ENCODE results near the gene BHLHA15.

GRCh38 chr7:98178762-98179490, 32.3 kb upstream of the BHLHA15 start:
- TF ChIP-seq POLR2AphosphoS5 (IDR thresholded peaks at IDR 0.05) (no peak), CTCF (IDR thresholded peaks at IDR 0.05 in 8 of 11, conservative IDR thresholded peaks at IDR 0.05 in 3 of 11) (no peak), POLR2A (IDR thresholded peaks at IDR 0.05) (no peak)

Measured in spleen (tissue), 7 donors.